Muscle layer of colon (tissue), 2 donors: Measurements from ENCODE around the gene MYL10.
"Not testable (repeated sequence)": the region's sequence is repeated elsewhere in the genome, so short reads cannot be mapped to it uniquely, and the experiment has no call there.

Source experiments
- H3K27ac ChIP-seq: one replicate; pipeline ENCODE4 v1.7.0; 2013; ENCODE audit warnings: low read depth, mild to moderate bottlenecking, low read length, moderate library complexity
- H3K27me3 ChIP-seq, 2 donors: one replicate each; pipeline ENCODE4 v1.7.0; 2013; ENCODE audit warnings: low read length in 2 of 2, mild to moderate bottlenecking in 2 of 2; ENCODE audit not compliant: insufficient read depth in 2 of 2, control insufficient read depth in 1 of 2
- H3K36me3 ChIP-seq: one replicate; pipeline ENCODE4 v1.7.0; 2013; ENCODE audit warnings: mild to moderate bottlenecking, low read length; ENCODE audit not compliant: insufficient read depth
- H3K4me1 ChIP-seq: one replicate; pipeline ENCODE4 v1.7.0; 2013; ENCODE audit warnings: mild to moderate bottlenecking, low read length; ENCODE audit not compliant: insufficient read depth
- H3K4me3 ChIP-seq, 2 donors: one replicate each; pipeline ENCODE4 v1.7.0; 2013; ENCODE audit warnings: low read length in 2 of 2, low read depth in 1 of 2, mild to moderate bottlenecking in 1 of 2, moderate library complexity in 1 of 2
- H3K9ac ChIP-seq: one replicate; pipeline ENCODE4 v1.7.0; 2013; ENCODE audit warnings: low read length
- H3K9me3 ChIP-seq: one replicate; pipeline ENCODE4 v1.7.0; 2013; ENCODE audit warnings: mild to moderate bottlenecking, low read length
- donor health status: abdominal sarcoma.
- donor health status: Adenocarcinoma of cecum.

MYL10 gene

DNA sequence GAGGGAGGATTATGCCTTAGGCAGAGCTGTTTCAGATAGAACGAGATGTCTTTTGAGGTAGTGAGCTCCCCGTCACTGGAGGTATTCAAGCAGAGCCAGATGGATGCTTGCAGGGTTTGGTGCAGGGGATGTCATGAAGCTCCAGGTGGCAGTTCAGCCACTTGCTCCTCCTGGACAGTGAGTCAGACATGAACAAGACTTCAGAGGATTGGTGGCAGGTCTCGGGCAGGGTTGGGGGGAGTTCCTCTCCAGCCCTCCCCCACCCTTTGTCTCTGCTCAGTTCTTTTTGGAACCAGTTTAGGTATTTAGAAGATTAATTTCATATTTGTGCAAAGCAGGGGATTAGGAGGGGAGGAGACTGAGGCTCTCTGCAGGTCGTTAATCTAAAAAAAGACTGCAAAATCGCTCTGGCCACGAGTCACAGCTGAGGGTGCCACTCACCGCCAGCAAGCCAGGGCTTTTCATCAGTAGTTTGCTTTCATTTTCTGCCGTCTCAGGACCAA is 21.5 kb upstream of the MYL10 start:
- H3K9me3 ChIP-seq: no peaks in the 10 kb centered on the region
- H3K4me3 ChIP-seq: no peak overlapping the region
- H3K27ac ChIP-seq: no peak overlapping the region
- H3K4me1 ChIP-seq: no peaks in the 10 kb centered on the region
- no peaks in the 10 kb centered on the region for H3K36me3 ChIP-seq
- H3K27me3 ChIP-seq: peaks cover 0 to 8% of the 10 kb centered on the region in 2 donors
- H3K9ac ChIP-seq: no peak overlapping the region

DNA sequence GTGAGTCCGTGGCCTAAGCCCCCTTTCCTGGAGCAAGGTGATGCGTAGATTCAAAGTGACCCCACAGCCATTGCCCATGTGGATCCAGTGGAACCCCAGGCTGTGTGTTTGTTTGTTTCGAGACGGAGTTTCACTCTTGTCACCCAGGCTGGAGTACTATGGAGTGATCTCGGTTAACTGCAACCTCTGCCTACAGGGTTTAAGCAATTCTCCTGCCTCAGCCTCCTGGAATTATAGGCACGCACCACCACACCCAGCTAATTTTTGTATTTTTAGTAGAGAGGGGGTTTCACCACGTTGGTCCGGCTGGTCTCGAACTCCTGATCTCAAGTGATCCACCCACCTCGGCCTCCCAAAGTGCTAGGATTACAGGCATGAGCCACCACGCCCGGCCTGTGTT is 18.8 kb upstream of the MYL10 start:
- not testable (repeated sequence) for H3K4me1 ChIP-seq, H3K27ac ChIP-seq, H3K4me3 ChIP-seq, H3K36me3 ChIP-seq, H3K9me3 ChIP-seq, H3K9ac ChIP-seq
- H3K27me3 ChIP-seq: peaks cover 0 to 12% of the 10 kb centered on the region in 2 donors

DNA sequence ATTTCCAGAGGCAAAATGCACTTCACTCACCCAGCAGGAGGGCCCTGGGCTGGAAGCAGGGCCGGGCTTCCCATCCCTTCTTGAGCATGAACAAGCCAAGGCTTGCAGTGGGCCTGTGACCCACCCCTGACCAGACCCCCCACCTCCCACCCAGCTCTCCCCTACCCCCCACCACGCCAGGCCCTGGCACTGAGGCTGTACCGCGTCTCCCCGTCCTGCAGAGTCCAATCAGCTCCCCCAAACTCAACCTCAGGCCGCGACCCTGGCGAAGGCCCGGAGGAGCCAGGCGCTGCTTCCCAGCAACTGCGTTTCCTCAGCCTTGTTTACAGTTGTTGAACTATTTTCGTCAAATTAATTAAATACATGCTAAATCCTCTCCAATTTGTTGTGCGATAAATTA is 16.9 kb upstream of the MYL10 start:
- no peak overlapping the region for H3K4me3 ChIP-seq

DNA sequence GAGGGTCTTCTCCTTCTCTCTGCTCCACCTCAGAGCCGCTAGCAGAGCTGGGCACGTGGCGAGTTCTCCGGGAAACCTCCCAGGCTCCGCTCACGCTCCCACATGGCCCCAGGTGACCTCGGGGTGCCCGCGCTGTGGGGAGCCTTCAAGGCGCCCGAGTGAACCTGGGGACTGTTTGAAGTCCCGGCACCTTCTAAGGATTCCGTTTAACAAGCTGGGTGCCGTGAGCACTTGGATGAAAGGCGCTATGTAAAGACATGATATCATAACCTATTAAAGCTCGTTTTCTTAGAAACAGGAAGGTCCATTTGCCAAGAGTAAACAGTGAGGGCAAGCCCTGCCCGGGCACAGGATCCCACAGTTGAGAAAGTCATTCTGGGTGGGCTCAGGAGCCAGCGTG is 15.8 kb upstream of the MYL10 start:
- no peak overlapping the region for H3K9ac ChIP-seq
- no peaks in the 10 kb centered on the region for H3K36me3 ChIP-seq
- no peaks in the 10 kb centered on the region for H3K4me1 ChIP-seq
- no peak overlapping the region for H3K4me3 ChIP-seq
- H3K27ac ChIP-seq: no peak overlapping the region
- H3K9me3 ChIP-seq: no peaks in the 10 kb centered on the region
- H3K27me3 ChIP-seq: peaks cover 0 to 4% of the 10 kb centered on the region in 2 donors

More for the DNA sequence above, 16.9 kb upstream of the MYL10 start:
- H3K27me3 ChIP-seq: peaks cover 0 to 12% of the 10 kb centered on the region in 2 donors
- H3K36me3 ChIP-seq: no peaks in the 10 kb centered on the region
- no peaks in the 10 kb centered on the region for H3K4me1 ChIP-seq
- no peak overlapping the region for H3K9ac ChIP-seq
- no peak overlapping the region for H3K27ac ChIP-seq
- H3K9me3 ChIP-seq: no peaks in the 10 kb centered on the region

DNA sequence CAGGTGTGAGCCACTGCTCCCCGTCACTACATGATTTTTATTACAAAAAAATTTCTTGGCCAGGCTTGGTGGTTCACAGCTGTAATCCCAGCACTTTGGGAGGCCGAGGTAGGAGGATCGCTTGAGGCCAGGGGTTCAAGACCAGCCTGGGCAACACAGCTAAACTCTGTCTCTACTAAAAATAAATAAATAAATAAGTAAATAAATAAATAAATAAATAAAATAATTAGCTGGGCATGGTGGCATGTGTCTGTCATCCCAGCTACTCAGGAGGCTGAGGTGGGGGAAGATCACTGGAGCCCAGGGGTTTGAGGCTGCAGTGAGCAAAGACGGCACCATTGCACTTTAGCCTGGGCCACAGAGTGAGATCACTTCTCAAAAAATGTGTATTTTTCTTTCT is 10.0 kb upstream of the MYL10 start:
- H3K36me3 ChIP-seq, H3K4me1 ChIP-seq, H3K27me3 ChIP-seq, H3K4me3 ChIP-seq, H3K9ac ChIP-seq, H3K27ac ChIP-seq, H3K9me3 ChIP-seq: not testable (repeated sequence)

DNA sequence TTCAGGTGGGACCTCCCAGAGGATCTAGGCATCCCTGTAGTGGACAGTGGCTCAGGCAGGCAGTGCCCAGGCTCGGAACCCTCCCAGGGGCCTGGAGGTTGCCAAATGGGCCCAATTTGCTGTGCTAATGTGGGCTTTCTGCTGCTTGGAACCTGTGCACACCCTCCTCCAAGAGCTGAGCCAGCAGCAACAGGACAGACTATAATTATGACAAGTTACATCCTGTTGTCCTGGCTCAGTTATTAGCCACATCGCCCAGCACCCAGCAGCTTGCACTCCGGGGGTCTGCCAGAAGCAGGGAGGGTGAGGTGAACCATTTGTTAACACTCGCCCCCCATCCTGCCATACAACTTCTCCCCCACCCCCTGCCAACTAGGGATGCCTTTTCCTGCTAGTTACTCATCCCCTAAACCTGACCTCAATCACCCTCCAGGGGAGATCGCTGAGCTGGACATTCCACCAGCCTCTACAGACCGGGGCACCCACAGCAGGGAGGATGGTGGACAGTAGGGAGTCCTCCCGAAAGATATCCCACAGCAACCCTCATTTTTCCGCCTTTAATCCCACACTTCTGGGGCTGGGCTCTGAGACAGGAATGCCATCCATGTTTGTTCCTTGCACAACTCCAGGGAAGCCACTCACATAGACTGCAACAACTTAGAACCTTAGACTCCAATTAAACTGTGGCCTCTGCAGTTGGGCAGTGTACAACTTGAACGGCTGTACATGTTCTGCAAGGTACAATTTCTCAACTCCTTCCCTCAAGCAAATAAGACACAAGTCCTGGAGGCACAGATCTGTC is 7.9 kb upstream of the MYL10 start:
- H3K9me3 ChIP-seq: no peaks in the 10 kb centered on the region
- H3K36me3 ChIP-seq: no peaks in the 10 kb centered on the region
- no peak overlapping the region for H3K27ac ChIP-seq
- H3K27me3 ChIP-seq: no peaks in the 10 kb centered on the region
- H3K4me3 ChIP-seq: no peak overlapping the region
- H3K9ac ChIP-seq: no peak overlapping the region
- no peaks in the 10 kb centered on the region for H3K4me1 ChIP-seq

DNA sequence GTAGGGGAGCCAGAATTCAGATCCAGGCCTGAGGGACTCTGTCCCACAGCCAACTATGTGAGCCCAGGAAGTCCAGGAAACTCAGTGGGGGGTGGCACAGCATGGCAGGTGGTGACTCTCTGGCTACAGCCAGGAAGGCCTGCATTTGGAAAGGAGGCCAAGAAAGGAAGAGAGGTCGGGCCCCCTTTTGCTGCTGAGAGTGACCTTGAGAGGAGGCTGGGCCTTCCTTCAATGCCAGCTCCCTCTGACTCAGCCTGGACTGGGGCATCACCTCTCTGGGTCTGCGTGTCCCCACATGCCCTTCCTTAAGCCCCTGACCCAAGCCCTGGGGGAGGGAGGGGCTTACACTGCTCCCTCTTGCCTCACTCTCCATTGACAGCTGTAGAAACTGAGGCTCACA is 6.4 kb upstream of the MYL10 start:
- no peaks in the 10 kb centered on the region for H3K36me3 ChIP-seq
- no peaks in the 10 kb centered on the region for H3K4me1 ChIP-seq
- H3K4me3 ChIP-seq: no peak overlapping the region
- no peak overlapping the region for H3K9ac ChIP-seq
- peaks cover 0 to 2% of the 10 kb centered on the region in 2 donors for H3K27me3 ChIP-seq
- H3K9me3 ChIP-seq: no peaks in the 10 kb centered on the region
- H3K27ac ChIP-seq: no peak overlapping the region

DNA sequence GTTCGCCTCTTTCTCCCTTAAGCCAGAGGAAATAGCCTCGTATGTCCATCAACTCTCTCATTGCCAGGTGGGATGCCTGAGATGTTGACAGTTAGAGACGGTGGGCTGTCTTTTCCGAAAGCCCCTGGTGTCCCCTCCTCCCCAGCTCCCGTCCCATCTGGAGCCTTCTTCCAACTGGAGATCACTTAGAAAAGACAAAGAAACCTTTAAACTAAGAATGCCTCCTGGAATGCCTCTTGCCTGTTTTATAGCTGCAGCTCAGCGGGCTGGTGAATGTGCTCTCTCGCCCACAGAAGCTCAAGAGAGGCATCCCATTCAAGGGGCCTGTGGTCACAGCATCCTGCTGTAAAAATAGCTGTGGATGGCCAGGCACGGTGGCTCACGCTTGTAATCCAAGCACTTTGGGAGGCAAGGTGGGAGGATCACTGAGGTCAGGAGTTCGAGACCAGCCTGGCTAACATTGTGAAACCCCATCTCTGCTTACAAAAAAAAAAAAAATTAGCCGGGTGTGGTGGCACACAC is 5.2 kb upstream of the MYL10 start:
- H3K27ac ChIP-seq: no peak overlapping the region

DNA sequence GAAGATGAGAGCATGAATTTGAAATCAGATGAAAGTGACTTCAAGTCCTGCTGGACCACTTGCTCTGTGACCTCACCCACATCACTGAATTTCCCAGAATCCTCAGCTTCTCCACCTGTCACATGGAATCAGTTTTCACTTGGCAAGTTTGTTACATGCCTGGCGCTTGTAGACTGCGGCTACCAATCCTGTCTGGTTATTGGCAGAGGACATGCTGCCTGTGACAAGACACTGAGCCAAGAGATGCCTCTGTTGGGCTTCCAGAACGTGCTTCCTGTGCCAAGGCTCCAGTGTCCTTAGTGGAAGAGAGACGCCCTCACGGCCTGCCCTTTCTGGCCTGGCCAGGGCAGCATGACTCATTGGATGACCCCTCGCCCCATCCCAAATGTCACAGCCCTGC is 4.4 kb upstream of the MYL10 start:
- Histone ChIP-seq H3K4me3 (no peak overlapping the region), H3K9ac (no peak overlapping the region), H3K27ac (no peak overlapping the region), H3K27me3 (peaks cover 0 to 4% of the 10 kb centered on the region in 2 donors), H3K36me3 (no peaks in the 10 kb centered on the region), H3K9me3 (no peaks in the 10 kb centered on the region), H3K4me1 (no peaks in the 10 kb centered on the region)

More for the DNA sequence above, 5.2 kb upstream of the MYL10 start:
- Histone ChIP-seq H3K36me3 (no peaks in the 10 kb centered on the region), H3K27me3 (peaks cover 0 to 4% of the 10 kb centered on the region in 2 donors), H3K9ac (no peak overlapping the region), H3K9me3 (no peaks in the 10 kb centered on the region), H3K4me3 (no peak overlapping the region), H3K4me1 (no peaks in the 10 kb centered on the region)

DNA sequence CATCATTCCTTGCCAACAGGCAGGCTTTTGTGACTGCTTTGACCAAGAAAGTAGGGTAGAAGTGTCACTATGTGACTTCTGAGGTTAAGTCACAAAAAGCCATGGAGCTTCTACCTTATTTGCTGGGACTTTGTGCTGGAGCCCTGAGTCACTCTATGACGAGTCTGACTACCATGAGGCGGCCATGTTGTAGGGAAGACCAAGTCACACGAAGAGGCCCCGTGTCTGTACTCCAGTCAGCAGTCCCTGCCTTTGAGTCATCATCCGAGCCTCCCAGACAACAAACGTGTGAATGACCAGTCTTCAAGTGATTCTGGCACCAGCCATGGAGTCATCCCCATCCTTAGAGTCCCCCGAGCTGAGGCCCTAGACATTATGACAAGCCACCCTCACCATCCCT is 3.5 kb upstream of the MYL10 start:
- H3K27me3 ChIP-seq: peaks cover 0 to 4% of the 10 kb centered on the region in 2 donors
- no peaks in the 10 kb centered on the region for H3K9me3 ChIP-seq
- H3K4me1 ChIP-seq: no peaks in the 10 kb centered on the region
- no peak overlapping the region for H3K4me3 ChIP-seq
- H3K9ac ChIP-seq: no peak overlapping the region
- no peak overlapping the region for H3K27ac ChIP-seq
- H3K36me3 ChIP-seq: no peaks in the 10 kb centered on the region

DNA sequence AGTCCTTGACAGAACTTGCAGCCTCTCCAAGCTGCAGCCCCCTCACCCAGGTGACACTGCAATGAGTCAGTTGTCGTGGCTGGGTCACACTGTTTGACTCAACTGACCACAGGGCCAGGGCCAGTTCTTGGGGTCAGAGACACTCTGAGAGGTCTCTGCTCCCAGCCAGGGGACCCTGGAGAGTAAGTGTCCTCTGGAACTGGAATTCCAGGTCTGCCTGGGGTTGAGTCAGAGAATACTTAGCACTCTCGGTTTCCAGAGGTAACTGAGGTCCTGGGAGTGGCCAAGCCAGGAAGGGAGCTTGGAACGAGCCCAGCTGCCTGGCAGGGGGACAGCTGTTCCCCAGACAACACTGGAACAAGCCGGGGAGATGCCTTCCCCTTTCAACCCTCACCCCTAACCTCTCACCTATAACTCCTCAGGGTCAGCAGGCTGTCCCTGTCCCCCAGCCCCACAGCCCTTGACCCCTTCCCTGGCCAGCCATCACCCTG is 2.2 kb upstream of the MYL10 start:
- no peaks in the 10 kb centered on the region for H3K36me3 ChIP-seq
- H3K27ac ChIP-seq: no peak overlapping the region
- peaks cover 0 to 7% of the 10 kb centered on the region in 2 donors for H3K27me3 ChIP-seq
- H3K4me3 ChIP-seq: no peak overlapping the region
- H3K9me3 ChIP-seq: no peaks in the 10 kb centered on the region
- no peak overlapping the region for H3K9ac ChIP-seq
- no peaks in the 10 kb centered on the region for H3K4me1 ChIP-seq

DNA sequence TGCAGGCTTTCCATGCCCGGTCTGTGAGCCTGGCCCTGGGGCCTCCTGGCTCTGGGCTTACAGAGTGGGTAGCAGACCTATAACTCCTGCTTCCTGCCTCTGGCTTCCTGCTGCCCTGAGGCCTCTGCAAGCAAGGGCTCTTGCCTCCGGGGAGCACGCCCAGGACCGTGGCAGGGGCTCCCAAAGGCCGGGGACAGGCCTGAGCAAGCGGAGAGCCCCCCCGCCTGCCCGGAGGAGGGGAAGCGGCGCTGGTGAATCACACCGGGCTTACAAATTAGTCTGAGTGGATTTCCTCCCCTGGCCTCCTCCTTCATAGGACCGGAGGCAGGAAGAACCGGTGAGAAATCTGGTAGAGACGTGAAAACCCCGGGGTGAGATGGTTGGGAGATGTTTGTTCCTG is 1.5 kb upstream of the MYL10 start:
- H3K36me3 ChIP-seq: no peaks in the 10 kb centered on the region
- no peaks in the 10 kb centered on the region for H3K9me3 ChIP-seq
- peaks cover 0 to 10% of the 10 kb centered on the region in 2 donors for H3K27me3 ChIP-seq
- H3K4me3 ChIP-seq: no peak overlapping the region
- H3K4me1 ChIP-seq: no peaks in the 10 kb centered on the region
- no peak overlapping the region for H3K27ac ChIP-seq
- H3K9ac ChIP-seq: no peak overlapping the region
